Measurements from ENCODE around the gene DNAAF1.

DNAAF1 gene

DNA sequence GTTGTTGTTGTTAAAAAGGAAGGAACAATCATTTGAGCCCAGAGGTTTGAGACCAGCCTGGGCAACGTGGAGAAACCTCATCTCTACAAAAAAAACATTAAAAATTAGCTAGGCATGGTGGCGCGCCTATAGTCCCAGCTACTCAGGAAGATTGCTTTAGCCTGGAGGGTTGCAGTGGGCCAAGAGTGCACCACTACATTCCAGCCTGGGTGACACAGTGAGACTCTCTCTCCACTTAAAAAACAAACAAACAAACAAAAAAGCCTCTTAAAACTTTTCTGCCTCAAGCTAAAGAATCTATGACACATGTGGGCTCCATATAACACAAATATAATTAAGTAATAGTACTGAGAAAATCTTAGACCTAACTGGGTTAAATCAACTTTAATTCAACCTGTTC lies 40.9 kb upstream of the DNAAF1 start:
- TF ChIP-seq, protein P1, sequence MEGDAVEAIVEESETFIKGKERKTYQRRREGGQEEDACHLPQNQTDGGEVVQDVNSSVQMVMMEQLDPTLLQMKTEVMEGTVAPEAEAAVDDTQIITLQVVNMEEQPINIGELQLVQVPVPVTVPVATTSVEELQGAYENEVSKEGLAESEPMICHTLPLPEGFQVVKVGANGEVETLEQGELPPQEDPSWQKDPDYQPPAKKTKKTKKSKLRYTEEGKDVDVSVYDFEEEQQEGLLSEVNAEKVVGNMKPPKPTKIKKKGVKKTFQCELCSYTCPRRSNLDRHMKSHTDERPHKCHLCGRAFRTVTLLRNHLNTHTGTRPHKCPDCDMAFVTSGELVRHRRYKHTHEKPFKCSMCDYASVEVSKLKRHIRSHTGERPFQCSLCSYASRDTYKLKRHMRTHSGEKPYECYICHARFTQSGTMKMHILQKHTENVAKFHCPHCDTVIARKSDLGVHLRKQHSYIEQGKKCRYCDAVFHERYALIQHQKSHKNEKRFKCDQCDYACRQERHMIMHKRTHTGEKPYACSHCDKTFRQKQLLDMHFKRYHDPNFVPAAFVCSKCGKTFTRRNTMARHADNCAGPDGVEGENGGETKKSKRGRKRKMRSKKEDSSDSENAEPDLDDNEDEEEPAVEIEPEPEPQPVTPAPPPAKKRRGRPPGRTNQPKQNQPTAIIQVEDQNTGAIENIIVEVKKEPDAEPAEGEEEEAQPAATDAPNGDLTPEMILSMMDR (IDR thresholded peaks at IDR 0.05; ENCODE audit: low read depth, low read length, missing control alignments) = no peak
- in situ Hi-C loops (cut with HindIII; ENCODE audit: low pct_ligation_motif_present, low sequenced_read_pairs) = no loop called here
- no peaks in the 10 kb centered on the region for H3K27me3 ChIP-seq (replicated peaks)

DNA sequence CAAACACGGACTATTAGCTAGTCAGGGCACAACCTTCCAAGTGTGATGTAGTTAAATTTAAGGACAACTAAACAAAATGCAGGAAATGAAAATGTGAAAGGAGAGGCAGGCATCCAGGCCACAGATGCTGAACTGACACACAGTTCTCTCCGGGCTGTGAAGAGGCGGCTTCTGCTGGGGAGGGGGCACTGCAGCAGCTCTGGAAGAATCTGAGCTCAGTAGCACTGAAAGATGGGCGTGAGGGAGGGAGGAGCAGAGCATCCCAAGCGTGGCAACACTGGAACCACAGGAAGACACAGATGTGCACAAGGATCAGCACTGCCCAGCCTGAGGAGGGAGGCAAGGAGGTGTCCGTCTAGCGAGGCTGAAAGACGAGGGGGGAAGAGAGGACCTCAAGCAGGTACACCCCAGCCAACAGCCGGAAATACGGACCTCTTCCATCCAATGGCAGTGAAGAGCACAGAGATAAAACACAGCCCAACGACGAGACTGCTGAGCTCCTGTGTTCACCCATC lies 39.8 kb upstream of the DNAAF1 start:
- no peak overlapping the region for H3K27ac ChIP-seq
- TF ChIP-seq, protein P1 (IDR thresholded peaks at IDR 0.05; ENCODE audit: low read depth, low read length, missing control alignments) = no peak
- no peak overlapping the region for H3K4me3 ChIP-seq (ENCODE audit: low read depth, low read length)
- no peak for DNase-seq
- H3K27me3 ChIP-seq (replicated peaks) = no peaks in the 10 kb centered on the region
- no peaks in the 10 kb centered on the region for H3K36me3 ChIP-seq (replicated peaks)
- in situ Hi-C loops (cut with HindIII; ENCODE audit: low pct_ligation_motif_present, low sequenced_read_pairs) = no loop called here

More for the DNA sequence above, 40.9 kb upstream of the DNAAF1 start:
- Histone ChIP-seq H3K4me3 (ENCODE audit: low read depth, low read length) (no peak overlapping the region), H3K27ac (no peak overlapping the region), H3K36me3 (replicated peaks) (no peaks in the 10 kb centered on the region)
- DNase-seq = no peak

DNA sequence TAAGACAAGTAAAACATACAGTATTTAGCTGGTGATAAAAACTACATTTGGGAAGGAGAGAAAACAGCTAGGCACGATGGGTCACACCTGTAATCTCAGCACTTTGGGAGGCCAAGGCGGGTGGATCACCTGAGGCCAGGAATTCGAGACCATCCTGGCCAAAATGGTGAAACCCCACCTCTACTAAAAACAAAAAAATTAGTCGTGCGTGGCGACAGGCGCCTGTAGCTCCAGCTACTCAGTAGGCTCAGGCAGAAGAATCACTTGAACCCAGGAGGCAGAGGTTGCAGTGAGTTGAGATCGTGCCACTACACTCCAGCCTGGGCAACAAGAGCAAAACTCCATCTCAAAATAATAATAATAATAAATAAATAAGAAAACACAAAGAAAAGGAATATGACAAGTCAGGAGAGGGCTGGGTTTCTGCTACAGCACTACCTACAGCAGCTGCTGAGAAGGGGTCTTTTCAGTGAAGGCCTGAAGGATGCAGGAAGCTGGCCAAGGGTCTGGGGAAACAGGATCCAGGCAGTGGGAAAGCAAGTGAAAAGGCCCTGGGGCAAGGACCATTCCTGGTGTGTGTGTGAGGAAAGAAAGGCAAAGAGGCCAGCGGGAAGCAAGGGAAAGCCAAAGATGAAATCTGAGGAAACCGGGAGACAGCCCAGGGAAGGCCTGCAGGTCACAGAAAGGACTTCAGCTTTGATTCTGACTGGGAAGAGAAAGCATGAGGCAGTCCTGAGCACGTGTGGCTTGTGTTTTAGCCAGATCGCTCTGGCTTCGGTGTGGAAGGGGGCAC lies 39.0 kb upstream of the DNAAF1 start:
- H3K27me3 ChIP-seq (replicated peaks) = no peaks in the 10 kb centered on the region
- H3K27ac ChIP-seq = no peak overlapping the region
- H3K4me3 ChIP-seq (ENCODE audit: low read depth, low read length) = no peak overlapping the region
- no peak for DNase-seq
- TF ChIP-seq, protein P1 (IDR thresholded peaks at IDR 0.05; ENCODE audit: low read depth, low read length, missing control alignments) = no peak
- no peaks in the 10 kb centered on the region for H3K36me3 ChIP-seq (replicated peaks)
- in situ Hi-C loops (cut with HindIII; ENCODE audit: low pct_ligation_motif_present, low sequenced_read_pairs) = no loop called here

DNA sequence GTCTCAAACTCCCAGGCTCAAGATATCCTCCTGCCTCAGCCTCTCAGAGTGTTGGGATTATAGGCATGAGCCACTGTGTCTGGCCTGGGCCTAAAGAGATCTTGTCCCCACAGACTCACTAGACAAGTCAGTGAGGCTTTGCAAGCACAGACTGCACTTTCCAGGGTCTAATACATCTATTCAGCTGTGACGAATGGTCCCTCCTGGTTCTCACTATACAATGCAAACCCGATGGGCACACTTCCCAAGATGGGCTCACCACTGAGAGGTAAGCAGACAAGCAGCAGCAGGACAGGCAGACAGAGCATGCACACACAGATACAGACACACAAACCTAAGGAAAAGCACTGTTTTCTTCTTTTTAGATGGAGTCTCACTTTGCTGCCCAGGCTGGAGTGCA lies 37.2 kb upstream of the DNAAF1 start:
- in situ Hi-C loops (cut with HindIII; ENCODE audit: low pct_ligation_motif_present, low sequenced_read_pairs) = no loop called here
- Histone ChIP-seq H3K27ac (no peak overlapping the region), H3K36me3 (replicated peaks) (no peaks in the 10 kb centered on the region), H3K27me3 (replicated peaks) (no peaks in the 10 kb centered on the region), H3K4me3 (ENCODE audit: low read depth, low read length) (no peak overlapping the region)
- DNase-seq = no peak
- TF ChIP-seq, protein P1 (IDR thresholded peaks at IDR 0.05; ENCODE audit: low read depth, low read length, missing control alignments) = no peak

DNA sequence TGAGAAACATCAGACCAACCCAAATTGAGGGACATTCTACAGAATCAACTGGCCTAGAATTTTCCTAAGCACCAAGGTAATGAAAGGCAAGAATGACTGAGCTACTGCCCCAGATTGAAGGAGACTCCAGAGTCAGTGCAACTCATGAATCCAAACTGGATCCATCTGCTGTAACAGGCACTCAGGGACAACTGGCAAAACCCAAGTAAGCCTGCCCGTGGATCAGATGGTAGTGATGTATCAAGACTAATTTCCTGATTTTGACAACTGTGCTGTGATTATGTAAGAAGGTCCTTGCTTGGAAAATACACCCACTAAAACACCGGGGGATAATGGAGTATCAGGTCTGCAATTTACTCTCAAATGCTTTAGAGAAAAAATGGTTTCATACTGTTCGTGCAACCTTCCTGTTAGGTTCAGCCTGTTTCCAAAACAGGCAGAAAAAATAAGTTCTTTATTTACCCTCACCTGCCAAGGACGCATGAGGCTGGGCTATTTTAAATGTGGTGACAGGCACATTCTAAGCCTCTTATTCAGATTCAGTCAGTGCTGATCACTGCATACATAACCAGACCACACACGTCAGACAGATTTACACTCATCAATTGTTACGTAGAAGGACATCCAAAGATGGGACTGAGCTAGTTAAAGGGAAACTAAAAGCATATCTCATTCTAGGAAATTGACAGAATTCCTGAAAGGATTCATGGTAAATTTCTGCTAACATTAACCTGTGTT lies 35.3 kb upstream of the DNAAF1 start:
- TF ChIP-seq, protein P1 (IDR thresholded peaks at IDR 0.05; ENCODE audit: low read depth, low read length, missing control alignments) = no peak
- in situ Hi-C loops (cut with HindIII; ENCODE audit: low pct_ligation_motif_present, low sequenced_read_pairs) = no loop called here
- Histone ChIP-seq H3K27ac (no peak overlapping the region), H3K4me3 (ENCODE audit: low read depth, low read length) (no peak overlapping the region), H3K27me3 (replicated peaks) (no peaks in the 10 kb centered on the region), H3K36me3 (replicated peaks) (no peaks in the 10 kb centered on the region)
- no peak for DNase-seq

Data from brain microvascular endothelial cell (primary cell).